ENCODE data around the gene MRGPRF.

MRGPRF gene

DNA sequence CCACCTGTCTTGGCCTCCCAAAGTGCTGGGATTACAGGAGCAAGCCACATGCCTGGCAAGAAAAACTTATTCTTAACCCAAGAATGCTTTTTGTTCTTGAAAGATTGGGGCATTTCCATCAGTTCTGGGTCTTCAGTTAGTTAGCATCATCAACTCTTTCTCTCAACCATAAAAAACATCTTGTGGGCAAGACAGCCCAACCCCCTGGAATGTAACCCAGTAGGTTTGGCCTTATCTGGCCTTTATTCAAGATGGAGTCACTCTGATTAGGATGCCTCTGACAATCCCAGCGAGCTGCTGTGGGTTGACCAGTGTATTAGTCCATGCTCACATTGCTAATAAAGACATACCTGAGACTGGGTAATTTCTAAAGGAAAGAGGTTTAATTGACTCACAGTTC lies 26.5 kb upstream of the MRGPRF start:
- no peak for TF ChIP-seq CTCF (IDR thresholded peaks at IDR 0.05; ENCODE audit: insufficient read depth, low read depth, low read length, missing control alignments)
- DNase-seq (ENCODE audit: low read depth) = no peak
- no peak overlapping the region for H3K4me3 ChIP-seq (ENCODE audit: low read depth, low read length)

- no peak for DNase-seq (ENCODE audit: low read depth)
- no peak for TF ChIP-seq CTCF (IDR thresholded peaks at IDR 0.05; ENCODE audit: insufficient read depth, low read depth, low read length, missing control alignments)
- no peak overlapping the region for H3K4me3 ChIP-seq (ENCODE audit: low read depth, low read length)
Measured at GRCh38 chr11:69037544-69037943, 24.5 kb upstream of the MRGPRF start.

DNA sequence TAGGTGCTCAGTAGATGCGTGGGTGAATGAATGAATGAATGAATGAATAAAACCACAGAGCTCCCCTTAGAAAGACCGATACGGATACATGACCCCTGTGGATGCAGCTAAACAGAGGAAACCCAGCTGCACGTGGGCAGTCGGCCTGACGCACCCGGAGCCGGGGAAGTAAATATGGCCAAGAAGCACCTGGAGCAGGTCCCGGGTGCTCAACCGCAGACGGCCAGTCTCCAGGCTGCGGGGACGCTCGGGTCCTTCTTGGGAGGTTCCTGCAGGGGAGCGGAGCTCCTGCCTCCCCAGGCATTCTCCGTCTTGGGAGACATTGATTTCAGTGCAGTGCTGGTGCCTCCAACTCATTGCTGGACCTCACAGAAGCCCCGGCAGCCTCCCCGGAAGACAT lies 24.0 kb upstream of the MRGPRF start:
- DNase-seq (ENCODE audit: low read depth) = no peak
- TF ChIP-seq CTCF (IDR thresholded peaks at IDR 0.05; ENCODE audit: insufficient read depth, low read depth, low read length, missing control alignments) = no peak
- H3K4me3 ChIP-seq (ENCODE audit: low read depth, low read length) = no peak overlapping the region

GRCh38 chr11:69035946-69036340 lies 22.9 kb upstream of the MRGPRF start:
- TF ChIP-seq CTCF (IDR thresholded peaks at IDR 0.05; ENCODE audit: insufficient read depth, low read depth, low read length, missing control alignments) = no peak
- no peak overlapping the region for H3K4me3 ChIP-seq (ENCODE audit: low read depth, low read length)
- no peak for DNase-seq (ENCODE audit: low read depth)

DNA sequence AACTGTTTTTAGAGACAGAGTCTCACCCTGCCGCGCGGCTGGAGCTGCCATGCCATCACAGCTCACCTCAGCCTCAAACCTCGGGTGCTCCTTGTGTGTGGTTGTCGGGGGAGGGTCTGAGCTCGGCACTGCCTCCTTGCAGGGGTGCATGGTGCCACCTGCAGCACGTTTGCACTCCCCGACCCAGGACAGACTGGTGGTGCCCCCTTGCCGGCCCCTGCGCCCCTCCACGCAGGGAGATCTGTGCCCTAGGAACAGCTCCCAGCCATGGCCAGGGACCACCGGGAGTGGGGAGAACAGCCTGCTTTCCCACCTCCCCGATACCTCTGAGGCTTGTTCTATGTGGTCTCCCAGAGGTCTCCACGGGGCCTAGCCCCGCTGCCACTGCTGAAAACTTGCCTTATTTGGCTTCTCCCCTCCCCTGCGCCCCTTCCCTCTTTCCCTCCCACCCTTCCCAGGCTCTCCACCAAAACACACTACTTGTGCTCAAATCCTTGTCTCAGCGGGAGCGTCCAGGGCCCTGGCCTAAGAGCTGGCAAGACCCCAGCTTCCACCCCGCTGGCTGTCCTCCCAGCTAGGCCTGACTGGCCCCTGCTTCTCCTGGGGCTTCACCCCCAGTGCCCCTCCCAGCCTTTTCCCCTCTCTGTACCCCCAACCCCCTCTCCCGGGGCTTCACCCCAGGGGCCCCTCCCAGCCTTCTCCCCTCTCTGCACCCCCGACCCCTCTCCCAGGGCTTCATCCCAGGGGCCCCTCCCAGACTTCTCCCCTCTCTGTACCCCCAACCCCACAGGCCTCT lies 22.3 kb upstream of the MRGPRF start:
- DNase-seq (ENCODE audit: low read depth) = no peak
- H3K4me3 ChIP-seq (ENCODE audit: low read depth, low read length) = no peak overlapping the region
- TF ChIP-seq CTCF (IDR thresholded peaks at IDR 0.05; ENCODE audit: insufficient read depth, low read depth, low read length, missing control alignments) = no peak

DNA sequence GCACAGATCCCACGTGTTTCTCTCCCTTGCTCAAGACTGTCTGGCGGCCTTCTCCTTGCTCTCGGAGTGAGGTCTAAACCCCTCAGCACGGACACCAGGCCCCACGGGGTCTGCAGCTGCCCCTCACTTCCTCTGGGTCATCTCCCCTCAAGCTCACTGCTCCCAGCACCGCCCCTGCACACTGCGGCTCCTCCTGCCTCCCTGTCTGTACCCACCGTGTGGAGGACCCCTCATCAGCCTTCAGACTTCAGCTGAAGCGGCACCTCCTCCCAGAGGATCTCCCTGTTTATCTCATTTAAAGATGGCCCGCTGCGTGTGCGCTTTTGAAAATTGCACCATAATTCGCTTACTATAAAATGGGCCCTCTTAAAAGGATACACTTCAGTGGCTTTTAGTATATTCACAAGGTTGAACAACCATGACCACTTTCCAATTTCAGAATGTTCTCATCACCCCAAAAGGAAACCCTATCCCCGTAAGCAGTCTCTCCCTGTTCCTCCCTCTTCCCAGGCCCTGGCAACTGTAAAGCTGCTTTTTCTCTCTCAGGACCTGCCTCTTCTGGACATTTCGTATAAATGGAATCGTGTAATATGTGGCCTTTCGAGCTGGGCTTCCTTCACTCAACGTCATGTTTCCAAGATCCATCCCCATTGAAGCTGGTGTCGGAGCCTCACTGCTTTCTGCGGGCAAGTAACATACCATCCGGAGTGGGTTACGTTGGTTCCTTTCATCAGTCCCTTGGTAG lies 21.2 kb upstream of the MRGPRF start:
- H3K4me3 ChIP-seq (ENCODE audit: low read depth, low read length) = no peak overlapping the region
- no peak for DNase-seq (ENCODE audit: low read depth)
- no peak for TF ChIP-seq CTCF (IDR thresholded peaks at IDR 0.05; ENCODE audit: insufficient read depth, low read depth, low read length, missing control alignments)

All from GM12865 (cell line).